Measurements from ENCODE around the gene CDK17. TPM values are rescaled to one million over a fixed set of nuclear protein-coding genes. Genes with fewer than 3 reads are reported as not detected.
"Not testable (repeated sequence)": the region's sequence is repeated elsewhere in the genome, so short reads cannot be mapped to it uniquely, and the experiment has no call there.

Gene CDK17
- total RNA-seq, 2 donors from 2014 or later: 20.6 to 21.0 TPM

GRCh38 chr12:96368687-96369086 is 31.6 kb downstream of the CDK17 start:
- ATAC-seq (no peak), DNase-seq (no peak)
- intact Hi-C loops (cut with DNase I, micrococcal nuclease): no loop called here

GRCh38 chr12:96368233-96368632 is 32.0 kb downstream of the CDK17 start:
- DNase-seq (no peak), ATAC-seq (no peak)
- intact Hi-C loops (cut with DNase I, micrococcal nuclease): no loop called here

- intact Hi-C loops (cut with DNase I, micrococcal nuclease): no loop called here
- no peak for DNase-seq
Measured at GRCh38 chr12:96366381-96366654, 33.9 kb downstream of the CDK17 start.

GRCh38 chr12:96365604-96366380 is 34.4 kb downstream of the CDK17 start:
- DNase-seq (no peak), ATAC-seq (no peak)
- intact Hi-C loops (cut with DNase I, micrococcal nuclease): no loop called here

More at GRCh38 chr12:96366381-96366654, 33.9 kb downstream of the CDK17 start:
- no peak for ATAC-seq

GRCh38 chr12:96364092-96364700 is 36.0 kb downstream of the CDK17 start:
- intact Hi-C loops (cut with DNase I, micrococcal nuclease): no loop called here
- no peak for ATAC-seq
- DNase-seq: no peak

- ATAC-seq (peak; percentile 26), DNase-seq (no peak)
- intact Hi-C loops (cut with DNase I, micrococcal nuclease): no loop called here
Measured at GRCh38 chr12:96361074-96361473, 39.2 kb downstream of the CDK17 start.

GRCh38 chr12:96360550-96360949 is 39.7 kb downstream of the CDK17 start:
- no peak for ATAC-seq
- DNase-seq: no peak
- intact Hi-C loops (cut with DNase I, micrococcal nuclease): no loop called here

GRCh38 chr12:96359328-96359727 is 40.9 kb downstream of the CDK17 start:
- intact Hi-C loops (cut with DNase I, micrococcal nuclease): no loop called here
- DNase-seq: no peak
- no peak for ATAC-seq

GRCh38 chr12:96356831-96357230 is 43.4 kb downstream of the CDK17 start:
- ATAC-seq (no peak), DNase-seq (no peak)
- intact Hi-C loops (cut with DNase I, micrococcal nuclease): no loop called here

- DNase-seq: no peak
- ATAC-seq: peak; percentile 14
- intact Hi-C loops (cut with DNase I, micrococcal nuclease): no loop called here
Measured at GRCh38 chr12:96354844-96355534, 45.2 kb downstream of the CDK17 start.

- intact Hi-C loops (cut with DNase I, micrococcal nuclease): no loop called here
- ATAC-seq: no peak
- DNase-seq: no peak
Measured at GRCh38 chr12:96354326-96354725, 45.9 kb downstream of the CDK17 start.

GRCh38 chr12:96352161-96352835 is 47.9 kb downstream of the CDK17 start:
- DNase-seq: no peak
- no peak for ATAC-seq

GRCh38 chr12:96350982-96351381 is 49.3 kb downstream of the CDK17 start:
- ATAC-seq (no peak), DNase-seq (no peak)
- intact Hi-C loops (cut with DNase I, micrococcal nuclease): no loop called here

More at GRCh38 chr12:96352161-96352835, 47.9 kb downstream of the CDK17 start:
- intact Hi-C loops (cut with DNase I, micrococcal nuclease): no loop called here

- intact Hi-C loops (cut with DNase I, micrococcal nuclease): no loop called here
- ATAC-seq: peak; percentile 76
- DNase-seq: peak in 1 of 2 donors; percentile 25
Measured at GRCh38 chr12:96347130-96347699, 53.0 kb downstream of the CDK17 start.

GRCh38 chr12:96346716-96347115 is 53.5 kb downstream of the CDK17 start:
- DNase-seq; intact Hi-C loops (cut with DNase I, micrococcal nuclease): not testable (repeated sequence)
- ATAC-seq: peak; percentile 67

- ATAC-seq: no peak
- intact Hi-C loops (cut with DNase I, micrococcal nuclease): no loop called here
- DNase-seq: no peak
Measured at GRCh38 chr12:96344124-96344695, 56.0 kb downstream of the CDK17 start.

- intact Hi-C loops (cut with DNase I, micrococcal nuclease): no loop called here
- ATAC-seq (no peak), DNase-seq (no peak)
Measured at GRCh38 chr12:96343347-96343954, 56.8 kb downstream of the CDK17 start.

- ATAC-seq; intact Hi-C loops (cut with DNase I, micrococcal nuclease); DNase-seq: not testable (repeated sequence)
Measured at GRCh38 chr12:96339666-96340065, 60.6 kb downstream of the CDK17 start.

All from left colon (tissue), 2 donors.